PC-9 (cell line): ENCODE results near the gene CLDN9. TPM values are rescaled to one million over a fixed set of nuclear protein-coding genes. Genes with fewer than 3 reads are reported as not detected.

Experiments used
- BruUV-seq: library from RNA; stranded (reverse); fragments of 400-500 nt; replicated peaks from 2 replicates; lab custom pipeline; 2021; lab: Mats Ljungman, UMichigan
- CTCF ChIA-PET: fragments of 300-600 bp; sonication (Branson Sonifier 250); formaldehyde crosslinking; loops from one replicate; lab custom pipeline; 2022; ENCODE audit warnings: antibody characterized with exemption; lab: Charles Lee
- POLR2A ChIA-PET: fragments of 300-600 bp; sonication (Branson Sonifier 250); formaldehyde crosslinking; loops from one replicate; lab custom pipeline; 2022; ENCODE audit warnings: antibody characterized with exemption; ENCODE audit not compliant: unreplicated experiment; lab: Charles Lee
- DNase-seq, 2 experiments: peaks; one replicate each; pipeline versions ENCODE4 v3.0.0 to v3.0.0-alpha.2; 2015 to 2022; ENCODE audit warnings: mixed read lengths in 1 of 2
- H2AFZ ChIP-seq: fragments of 200-600 bp; sonication (generic); 2 replicates; pipeline ENCODE4 v1.8.1; 2017; ENCODE audit warnings: antibody characterized with exemption
- H3F3A ChIP-seq: fragments of 200-600 bp; sonication (generic); 2 replicates; pipeline ENCODE4 v1.8.1; 2017; ENCODE audit warnings: antibody characterized with exemption, mild to moderate bottlenecking, low read depth; ENCODE audit not compliant: insufficient read depth
- H3K27ac ChIP-seq: fragments of 200-600 bp; sonication (generic); 2 replicates; pipeline ENCODE4 v1.6.1; 2016; ENCODE audit warnings: mixed run types
- H3K27me3 ChIP-seq: fragments of 200-600 bp; sonication (generic); 2 replicates; pipeline ENCODE4 v1.6.1; 2016; ENCODE audit warnings: low read depth, mixed run types; ENCODE audit not compliant: insufficient read depth
- H3K36me3 ChIP-seq: fragments of 200-600 bp; sonication (generic); 2 replicates; pipeline ENCODE4 v1.6.1; 2016; ENCODE audit warnings: low read depth, mixed run types
- H3K4me1 ChIP-seq: fragments of 200-600 bp; sonication (generic); replicated peaks from 2 replicates; pipeline ENCODE4 v1.6.1; 2016; ENCODE audit warnings: mixed run types; ENCODE audit not compliant: insufficient read depth
- H3K4me2 ChIP-seq: fragments of 200-600 bp; sonication (generic); 2 replicates; pipeline ENCODE4 v1.6.1; 2017; ENCODE audit warnings: mixed run types
- H3K4me3 ChIP-seq: fragments of 200-600 bp; sonication (generic); 2 replicates; pipeline ENCODE4 v1.6.1; 2016; ENCODE audit warnings: mixed run types
- H3K79me2 ChIP-seq: fragments of 200-600 bp; sonication (generic); 2 replicates; pipeline ENCODE4 v1.6.1; 2017; ENCODE audit warnings: low read depth, mixed run types
- H3K9me2 ChIP-seq: fragments of 200-600 bp; sonication (generic); 2 replicates; pipeline ENCODE4 v1.8.1; 2017; ENCODE audit warnings: mild to moderate bottlenecking; ENCODE audit not compliant: insufficient read depth
- H3K9me3 ChIP-seq: fragments of 200-600 bp; sonication (generic); 2 replicates; pipeline ENCODE4 v1.8.1; 2016; ENCODE audit warnings: low read depth; ENCODE audit not compliant: insufficient read depth
- H4K20me1 ChIP-seq: fragments of 200-600 bp; sonication (generic); 2 replicates; pipeline ENCODE4 v1.8.1; 2017; ENCODE audit not compliant: insufficient read depth
- EZH2 ChIP-seq: fragments of 200-600 bp; sonication (generic); IDR thresholded peaks from 2 replicates; pipeline ENCODE4 v1.8.0; 2017; ENCODE audit warnings: antibody characterized with exemption, low read depth
- intact Hi-C: fragments of 100-400 bp; cut with micrococcal nuclease; formaldehyde crosslinking; loops from one replicate; pipeline ENCODE4 v1.10.0; 2022; ENCODE audit not compliant: unreplicated experiment
- total RNA-seq: library from RNA; stranded (reverse); gene quantifications from 2 replicates; pipeline ENCODE4 v1.2.3, GENCODE V29; 2021
- TF ChIP-seq, protein P1 (sequence below): fragments of 200-600 bp; sonication (generic); conservative IDR thresholded peaks from 2 replicates; pipeline ENCODE4 v1.6.1; 2017; ENCODE audit warnings: mixed run types, antibody characterized with exemption, mild to moderate bottlenecking, moderate library complexity

The CLDN9 gene
- total RNA-seq, 1 experiment from 2014 or later = 16.4 TPM

DNA sequence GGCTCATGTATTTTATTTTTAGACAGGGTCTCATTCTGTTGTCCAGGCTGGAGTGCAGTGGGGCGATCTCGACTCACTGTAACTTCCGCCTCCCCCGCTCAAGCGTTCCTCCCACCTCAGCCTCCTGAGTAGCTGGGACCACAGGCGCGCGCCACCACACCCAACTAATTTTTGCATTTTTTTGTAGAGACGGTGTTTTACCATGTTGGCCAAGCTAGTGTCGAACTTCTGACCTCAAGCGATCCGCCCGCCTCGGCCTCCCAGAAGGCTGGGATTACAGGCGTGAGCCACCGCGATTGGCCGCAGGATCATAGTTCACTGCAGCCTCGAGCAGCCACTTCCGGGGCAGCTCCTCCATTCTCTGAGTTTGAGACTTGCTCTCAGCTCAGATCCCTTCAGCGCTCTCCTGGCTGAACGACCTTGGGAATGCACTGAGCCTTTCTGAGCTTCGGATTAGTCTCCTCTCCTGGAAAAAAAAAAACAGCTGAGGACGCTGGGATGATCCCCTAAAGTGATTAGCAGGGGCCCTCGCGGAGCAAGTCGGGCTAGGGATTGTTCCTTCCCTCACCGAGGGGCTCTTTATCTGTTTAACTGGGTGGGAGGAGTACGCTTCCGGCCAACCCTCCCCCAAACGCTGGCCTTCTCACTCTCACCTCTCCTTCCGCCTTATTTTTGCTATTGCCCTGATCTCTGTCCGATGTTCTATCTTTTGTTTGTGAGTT lies 31.4 kb upstream of the CLDN9 start:
- Histone ChIP-seq H3K36me3 (no peaks in the 10 kb centered on the region), H3K4me2 (peak overlapping the region; percentile 86), H3K9me2 (no peaks in the 10 kb centered on the region), H4K20me1 (no peaks in the 10 kb centered on the region; the same call in 1 of the 2 replicates), H3K4me3 (peak overlapping the region; percentile 80; the same call in 1 of the 2 replicates), H3K27ac (no peak overlapping the region), H3K79me2 (peaks cover 10% of the 10 kb centered on the region), H3K9me3 (no peaks in the 10 kb centered on the region), H2AFZ (no peak overlapping the region), H3F3A (peaks cover 31% of the 10 kb centered on the region; the same call in 1 of the 2 replicates), H3K4me1 (peaks cover 22% of the 10 kb centered on the region), H3K27me3 (no peaks in the 10 kb centered on the region)
- no peak for TF ChIP-seq EZH2
- TF ChIP-seq, protein P1, sequence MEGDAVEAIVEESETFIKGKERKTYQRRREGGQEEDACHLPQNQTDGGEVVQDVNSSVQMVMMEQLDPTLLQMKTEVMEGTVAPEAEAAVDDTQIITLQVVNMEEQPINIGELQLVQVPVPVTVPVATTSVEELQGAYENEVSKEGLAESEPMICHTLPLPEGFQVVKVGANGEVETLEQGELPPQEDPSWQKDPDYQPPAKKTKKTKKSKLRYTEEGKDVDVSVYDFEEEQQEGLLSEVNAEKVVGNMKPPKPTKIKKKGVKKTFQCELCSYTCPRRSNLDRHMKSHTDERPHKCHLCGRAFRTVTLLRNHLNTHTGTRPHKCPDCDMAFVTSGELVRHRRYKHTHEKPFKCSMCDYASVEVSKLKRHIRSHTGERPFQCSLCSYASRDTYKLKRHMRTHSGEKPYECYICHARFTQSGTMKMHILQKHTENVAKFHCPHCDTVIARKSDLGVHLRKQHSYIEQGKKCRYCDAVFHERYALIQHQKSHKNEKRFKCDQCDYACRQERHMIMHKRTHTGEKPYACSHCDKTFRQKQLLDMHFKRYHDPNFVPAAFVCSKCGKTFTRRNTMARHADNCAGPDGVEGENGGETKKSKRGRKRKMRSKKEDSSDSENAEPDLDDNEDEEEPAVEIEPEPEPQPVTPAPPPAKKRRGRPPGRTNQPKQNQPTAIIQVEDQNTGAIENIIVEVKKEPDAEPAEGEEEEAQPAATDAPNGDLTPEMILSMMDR = no peak
- intact Hi-C loops = loop anchor here (2.0 kb wide), 1 partner anchor 41 kb away; the partner anchor contains the start of gene HCFC1R1
- DNase-seq = no peak
- BruUV-seq = no TSS peak
- CTCF ChIA-PET = interaction anchor here (0.6 kb wide), 2 partner anchors 13 to 44 kb away, joined by 9 read pairs; no protein-coding TSS in a partner anchor
- POLR2A ChIA-PET = interaction anchor here (0.6 to 1.0 kb wide), 5 partner anchors 9 to 101 kb away, joined by 3 to 7 read pairs (median 3); no protein-coding TSS in a partner anchor

DNA sequence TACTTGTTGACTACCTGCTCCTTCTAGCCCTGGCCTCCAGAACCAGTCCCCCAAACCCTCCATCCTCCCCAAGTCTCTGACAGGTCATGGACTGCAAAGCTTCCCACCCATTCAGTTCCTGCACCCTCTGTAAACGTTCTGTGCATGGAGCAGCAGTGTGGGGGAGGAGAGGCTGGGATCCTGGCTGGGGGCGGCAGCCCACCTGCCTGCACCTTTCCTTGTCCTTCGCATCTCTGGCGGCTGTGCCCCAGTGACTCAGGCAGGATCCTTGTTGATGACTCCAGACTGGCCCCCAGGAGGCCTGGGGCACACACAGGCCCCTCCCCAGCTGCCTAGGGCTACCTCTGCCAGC lies 30.8 kb upstream of the CLDN9 start:
- Histone ChIP-seq H2AFZ (no peak overlapping the region), H3K79me2 (peaks cover 10% of the 10 kb centered on the region), H3K9me2 (no peaks in the 10 kb centered on the region), H3K27ac (no peak overlapping the region), H3K4me1 (peaks cover 22% of the 10 kb centered on the region), H3K9me3 (no peaks in the 10 kb centered on the region), H4K20me1 (no peaks in the 10 kb centered on the region; the same call in 1 of the 2 replicates), H3K36me3 (no peaks in the 10 kb centered on the region), H3K4me3 (no peak overlapping the region), H3K27me3 (no peaks in the 10 kb centered on the region), H3F3A (peaks cover 32% of the 10 kb centered on the region; the same call in 1 of the 2 replicates), H3K4me2 (no peak overlapping the region)
- intact Hi-C loops = loop anchor here (2.0 kb wide), 2 partner anchors 17 to 41 kb away; partner anchors contain the start of genes HCFC1R1 and KREMEN2
- no peak for TF ChIP-seq EZH2
- TF ChIP-seq, protein P1 = no peak
- POLR2A ChIA-PET = interaction anchor here (0.5 to 0.8 kb wide), 4 partner anchors 14 to 66 kb away, joined by 3 to 4 read pairs (median 3); no protein-coding TSS in a partner anchor
- no TSS peak for BruUV-seq
- CTCF ChIA-PET = interaction anchor here (0.6 kb wide), 1 partner anchor 12 kb away, joined by 9 read pairs; no protein-coding TSS in a partner anchor
- no peak for DNase-seq

DNA sequence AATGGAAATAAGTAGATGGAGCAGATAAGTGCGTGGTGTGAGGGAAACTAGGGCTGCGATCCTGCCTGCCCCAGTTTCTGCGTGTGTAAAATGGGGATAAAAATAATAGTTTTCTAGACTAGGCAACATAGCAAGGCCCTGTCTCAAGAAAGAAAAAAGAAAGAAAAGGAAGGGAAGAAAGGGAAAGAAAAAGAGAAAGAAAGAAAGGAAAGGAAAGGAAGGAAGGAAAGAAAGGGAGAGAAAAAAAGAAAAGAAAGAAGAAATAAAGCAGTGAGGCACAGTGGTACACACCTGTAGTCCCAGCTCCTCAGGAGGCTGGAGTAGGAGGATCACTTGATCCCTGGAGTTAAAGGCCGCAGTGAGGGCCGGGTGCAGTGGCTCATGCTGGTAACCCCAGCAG lies 30.3 kb upstream of the CLDN9 start:
- Histone ChIP-seq H3K4me2 (no peak overlapping the region), H3K9me2 (no peaks in the 10 kb centered on the region), H3K4me1 (peaks cover 22% of the 10 kb centered on the region), H3K9me3 (no peaks in the 10 kb centered on the region), H3K4me3 (no peak overlapping the region), H4K20me1 (no peaks in the 10 kb centered on the region), H3K79me2 (peaks cover 10% of the 10 kb centered on the region), H3F3A (peaks cover 32% of the 10 kb centered on the region; the same call in 1 of the 2 replicates), H3K27ac (no peak overlapping the region), H3K36me3 (no peaks in the 10 kb centered on the region), H2AFZ (no peak overlapping the region), H3K27me3 (no peaks in the 10 kb centered on the region)
- no peak for TF ChIP-seq EZH2
- TF ChIP-seq, protein P1 = no peak
- ChIA-PET CTCF (no interaction called here), POLR2A (interaction anchor here (0.5 kb wide), 1 partner anchor 50 kb away, joined by 3 read pairs; no protein-coding TSS in a partner anchor)
- intact Hi-C loops = loop anchor here (2.0 kb wide), 1 partner anchor 18 kb away; the partner anchor contains the start of gene KREMEN2
- no peak for DNase-seq
- no TSS peak for BruUV-seq
